H1 (cell line): ENCODE measurements around the gene LBX1. TPM values are rescaled to one million over a fixed set of nuclear protein-coding genes. Genes with fewer than 3 reads are reported as not detected.
A peak's percentile ranks its signal among the peaks of the same experiment; 100 is the strongest.

Experiments used
- CTCF ChIA-PET: fragments of 300-600 bp; sonication (Branson Sonifier 250); formaldehyde crosslinking; loops from one replicate; lab custom pipeline; 2021; ENCODE audit not compliant: partially characterized antibody; lab: Charles Lee
- POLR2A ChIA-PET: fragments of 300-600 bp; sonication (Branson Sonifier 250); formaldehyde crosslinking; loops from one replicate; lab custom pipeline; 2021; ENCODE audit warnings: inconsistent platforms; ENCODE audit not compliant: partially characterized antibody; lab: Charles Lee
- DNase-seq, 2 experiments: peaks; one replicate each; pipeline versions ENCODE4 v3.0.0 to v3.0.0-alpha.2; 2010 to 2022; ENCODE audit warnings: low spot score in 2 of 2, low read depth in 1 of 2, mixed read lengths in 1 of 2
- FAIRE-seq: peaks from 2 replicates; lab custom pipeline; 2011; peaks lifted over from hg19 to GRCh38; lab: Jason Lieb, UNC
- H2AFZ ChIP-seq: 2 replicates; pipeline ENCODE4 v1.8.1; 2012; ENCODE audit warnings: low read length, inconsistent platforms
- H2AK5ac ChIP-seq: 2 replicates; pipeline ENCODE4 v1.6.1; 2013; ENCODE audit warnings: low read depth, low read length
- H2BK120ac ChIP-seq: replicated peaks from 2 replicates; pipeline ENCODE3; 2013; ENCODE audit warnings: low read depth, low read length, inconsistent platforms
- H2BK12ac ChIP-seq: 2 replicates; pipeline ENCODE4 v1.6.1; 2013; ENCODE audit warnings: low read depth, low read length
- H2BK15ac ChIP-seq: 2 replicates; pipeline ENCODE4 v1.6.1; 2013; ENCODE audit warnings: low read length
- H2BK20ac ChIP-seq: 2 replicates; pipeline ENCODE4 v1.6.1; 2013; ENCODE audit warnings: low read length
- H2BK5ac ChIP-seq: 2 replicates; pipeline ENCODE4 v1.6.1; 2013; ENCODE audit warnings: low read depth, low read length
- H3K14ac ChIP-seq: 2 replicates; pipeline ENCODE4 v1.6.1; 2013; ENCODE audit warnings: inconsistent platforms; ENCODE audit not compliant: insufficient read length
- H3K18ac ChIP-seq: 2 replicates; pipeline ENCODE4 v1.6.1; 2013; ENCODE audit warnings: low read length; ENCODE audit errors: extremely low read depth
- H3K23ac ChIP-seq: 2 replicates; pipeline ENCODE4 v1.6.1; 2013; ENCODE audit warnings: inconsistent platforms; ENCODE audit not compliant: insufficient read length
- H3K23me2 ChIP-seq: 2 replicates; pipeline ENCODE4 v1.6.1; 2013; ENCODE audit warnings: low read depth, low read length
- H3K27ac ChIP-seq: 2 replicates; pipeline ENCODE4 v1.6.1; 2011; ENCODE audit warnings: low read depth, low read length, inconsistent platforms
- H3K27me3 ChIP-seq, 4 experiments: replicated peaks in 1 of 4; 1 replicate in 1 of 4; 2 replicates in 3 of 4; pipeline versions ENCODE4 v1.6.1 to v1.8.1; 2011 to 2013; ENCODE audit warnings: low read length in 3 of 4, mild to moderate bottlenecking in 3 of 4, inconsistent platforms in 2 of 4, mixed read lengths in 2 of 4, moderate library complexity in 1 of 4; ENCODE audit not compliant: control insufficient read depth in 3 of 4, insufficient read depth in 3 of 4; ENCODE audit errors: extremely low read depth in 1 of 4
- H3K36me3 ChIP-seq, 4 experiments: 2 replicates each; pipeline versions ENCODE4 v1.6.1 to v1.8.1; 2011 to 2013; ENCODE audit warnings: mild to moderate bottlenecking in 4 of 4, low read length in 3 of 4, moderate library complexity in 2 of 4, control low read depth in 1 of 4, inconsistent platforms in 1 of 4; ENCODE audit not compliant: insufficient read depth in 4 of 4, control insufficient read depth in 2 of 4
- H3K4ac ChIP-seq: replicated peaks from 2 replicates; pipeline ENCODE3; 2013; ENCODE audit warnings: low read length, low read depth, mixed read lengths, inconsistent platforms; ENCODE audit not compliant: insufficient read length
- H3K4me1 ChIP-seq, 4 experiments: replicated peaks in 1 of 4; 1 replicate in 1 of 4; 2 replicates in 3 of 4; pipeline versions ENCODE4 v1.6.1 to v1.8.1; 2011 to 2013; ENCODE audit warnings: low read length in 3 of 4, inconsistent platforms in 2 of 4, mixed read lengths in 1 of 4; ENCODE audit not compliant: insufficient read depth in 4 of 4, control insufficient read depth in 3 of 4
- H3K4me2 ChIP-seq, 2 experiments: 2 replicates each; pipeline versions ENCODE4 v1.6.1 to v1.8.1; 2011 to 2013; ENCODE audit warnings: low read depth in 2 of 2, low read length in 2 of 2, control low read depth in 1 of 2, inconsistent platforms in 1 of 2, mild to moderate bottlenecking in 1 of 2; ENCODE audit not compliant: insufficient read depth in 1 of 2
- H3K4me3 ChIP-seq, 4 experiments: fragments of 200-600, 300-600 bp in 1 of 4; sonication (generic), shearing (Covaris generic), sonication (Bioruptor Twin) in 1 of 4; 2 replicates each; pipeline versions ENCODE4 v1.5.1 to v1.8.1; 2011 to 2016; ENCODE audit warnings: low read length in 4 of 4, low read depth in 3 of 4, control low read depth in 2 of 4, inconsistent platforms in 2 of 4, mild to moderate bottlenecking in 2 of 4, mixed read lengths in 1 of 4, moderate library complexity in 1 of 4; ENCODE audit not compliant: insufficient read depth in 2 of 4; ENCODE audit errors: extremely low read depth in 1 of 4
- H3K56ac ChIP-seq: replicated peaks from 2 replicates; pipeline ENCODE3; 2013; ENCODE audit warnings: low read depth, mild to moderate bottlenecking, mixed read lengths, low read length, inconsistent platforms; ENCODE audit not compliant: insufficient read length
- H3K79me1 ChIP-seq: 2 replicates; pipeline ENCODE4 v1.6.1; 2013; ENCODE audit warnings: low read depth, low read length, control low read depth
- H3K79me2 ChIP-seq, 2 experiments: 2 replicates each; pipeline versions ENCODE4 v1.6.1 to v1.8.1; 2012 to 2013; ENCODE audit warnings: low read length in 2 of 2, mild to moderate bottlenecking in 2 of 2, inconsistent platforms in 1 of 2; ENCODE audit not compliant: insufficient read depth in 2 of 2, control insufficient read depth in 1 of 2
- H3K9ac ChIP-seq, 4 experiments: replicated peaks in 1 of 4; 1 replicate in 1 of 4; 2 replicates in 3 of 4; pipeline versions ENCODE4 v1.6.1 to v1.8.1; 2011 to 2013; ENCODE audit warnings: low read depth in 3 of 4, low read length in 3 of 4, control low read depth in 2 of 4, mild to moderate bottlenecking in 2 of 4, moderate library complexity in 2 of 4, inconsistent platforms in 1 of 4; ENCODE audit errors: extremely low read depth in 1 of 4
- H3K9me3 ChIP-seq, 2 experiments: 2 replicates each; pipeline versions ENCODE4 v1.6.1 to v1.8.1; 2012 to 2013; ENCODE audit warnings: mild to moderate bottlenecking in 2 of 2, moderate library complexity in 2 of 2, control low read depth in 1 of 2, inconsistent platforms in 1 of 2, low read depth in 1 of 2, low read length in 1 of 2, mixed read lengths in 1 of 2; ENCODE audit not compliant: insufficient read depth in 2 of 2
- H4K20me1 ChIP-seq, 2 experiments: replicated peaks in 1 of 2; 2 replicates each; pipeline versions ENCODE3 to v1.8.1; 2011 to 2013; ENCODE audit warnings: inconsistent platforms in 2 of 2, low read length in 2 of 2, mild to moderate bottlenecking in 1 of 2; ENCODE audit not compliant: insufficient read depth in 2 of 2, control insufficient read depth in 1 of 2
- H4K5ac ChIP-seq: 2 replicates; pipeline ENCODE4 v1.6.1; 2013; ENCODE audit warnings: low read length, low read depth, mixed read lengths, inconsistent platforms; ENCODE audit not compliant: insufficient read length
- H4K8ac ChIP-seq: 2 replicates; pipeline ENCODE4 v1.8.0; 2013; ENCODE audit warnings: mild to moderate bottlenecking, moderate library complexity, low read length, inconsistent platforms; ENCODE audit not compliant: insufficient read depth; ENCODE audit errors: extremely low read depth
- H4K91ac ChIP-seq: replicated peaks from 2 replicates; pipeline ENCODE3; 2013; ENCODE audit warnings: low read length, mixed read lengths, inconsistent platforms; ENCODE audit not compliant: insufficient read length
- BRCA1 ChIP-seq: IDR thresholded peaks from 2 replicates; pipeline ENCODE4 v1.6.1; 2012; ENCODE audit warnings: low read depth, low read length, improper control_type of control experiment
- CBX8 ChIP-seq: fragments of 300-800, 300-1000 bp; sonication (generic); IDR thresholded peaks from 2 replicates; pipeline ENCODE4 v1.7.1; 2016; ENCODE audit warnings: low read depth, low read length, borderline replicate concordance
- POLR2A ChIP-seq, 2 experiments: IDR thresholded peaks; 1 replicate in 1 of 2; 2 replicates in 1 of 2; pipeline ENCODE4 v1.6.1; 2011; ENCODE audit warnings: low read depth in 2 of 2, low read length in 2 of 2, mild to moderate bottlenecking in 2 of 2; ENCODE audit errors: control extremely low read depth in 1 of 2
- RAD21 ChIP-seq, 2 experiments: IDR thresholded peaks in 1 of 2; conservative IDR thresholded peaks in 1 of 2; 2 replicates each; pipeline ENCODE4 v1.6.1; 2011; ENCODE audit warnings: low read depth in 2 of 2, low read length in 2 of 2, improper control_type of control experiment in 1 of 2, inconsistent platforms in 1 of 2, mild to moderate bottlenecking in 1 of 2, moderate library complexity in 1 of 2
- SAP30 ChIP-seq: fragments of 300-600 bp; sonication (generic); IDR thresholded peaks from 2 replicates; pipeline ENCODE4 v1.7.1; 2012; ENCODE audit warnings: low read length, moderate library complexity, mild to moderate bottlenecking, inconsistent platforms; ENCODE audit not compliant: insufficient read depth, insufficient replicate concordance
- SIX5 ChIP-seq: IDR thresholded peaks from 2 replicates; pipeline ENCODE4 v1.6.1; 2011; ENCODE audit warnings: mild to moderate bottlenecking, low read depth, low read length
- TEAD4 ChIP-seq: IDR thresholded peaks from 2 replicates; pipeline ENCODE4 v1.6.1; 2012; ENCODE audit warnings: low read depth, low read length, inconsistent platforms, mixed read lengths
- WGBS, 2 experiments: shearing (Covaris generic) in 1 of 2; methylation state at CpG; one replicate each; pipeline versions ENCODE4 v1.1.6 to v1.1.7; 2013 to 2015; ENCODE audit warnings: low lambda C conversion rate in 2 of 2, mixed read lengths in 2 of 2, inconsistent platforms in 1 of 2, low coverage in 1 of 2, missing lambda C conversion rate in 1 of 2; ENCODE audit not compliant: insufficient replicate concordance in 2 of 2, insufficient coverage in 1 of 2, insufficient read length in 1 of 2; ENCODE audit errors: extremely low coverage in 1 of 2, missing lambda C conversion rate in 1 of 2; 5-methylcytosine and 5-hydroxymethylcytosine counted together
- polyA plus RNA-seq, 7 experiments: library from polyadenylated mRNA; depleted of rRNA in 3 of 7; stranded (reverse) in 5 of 7; unstranded in 2 of 7; fragments of >200 nt in 5 of 7; fragments of 200-250 nt in 2 of 7; gene quantifications; 1 replicate in 5 of 7; 2 replicates in 1 of 7; 4 replicates in 1 of 7; pipeline versions ENCODE4 v1.2.1 to v1.2.3, GENCODE V29; 2011 to 2013; ENCODE audit warnings: missing spikeins in 2 of 7, mixed read lengths in 2 of 7
- total RNA-seq: library from RNA; stranded (reverse); fragmentation: NEBNext Ultra II Directional; extraction: Animal tissue kit (Norgen Biotek cat#: 25700); gene quantifications from 2 replicates; pipeline ENCODE4 v1.2.1, GENCODE V29; 2021

The LBX1 gene
- total and polyA plus RNA-seq, 2 of the 8 experiments (the other 6 are each of a cell fraction or from before 2014, with no cell fraction given), result not detected

DNA sequence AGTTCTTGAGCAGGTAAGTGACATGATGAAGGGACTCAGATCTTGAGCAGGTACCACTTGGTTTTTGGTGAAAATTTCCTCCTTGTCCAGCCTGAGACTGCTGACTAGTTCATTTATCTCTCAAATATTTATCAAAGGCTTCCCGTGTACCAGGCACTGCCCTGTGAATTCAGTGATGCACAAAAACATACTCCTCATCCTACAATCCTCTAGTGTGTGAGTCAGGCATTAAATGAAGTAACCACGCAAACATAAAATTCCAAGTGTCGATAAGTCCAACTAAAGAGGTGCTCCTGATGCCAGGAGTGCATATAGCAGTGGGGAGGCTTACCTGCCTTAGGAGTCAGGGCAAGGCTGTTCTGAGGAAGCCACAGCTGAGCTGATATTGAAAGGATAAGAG, 41.5 kb upstream of the LBX1 start:
- no peak overlapping the region for H3K56ac ChIP-seq
- no peak overlapping the region for H3K23ac ChIP-seq
- TF ChIP-seq RAD21 (IDR thresholded peaks at IDR 0.05 in 1 of 2, conservative IDR thresholded peaks at IDR 0.05 in 1 of 2; ENCODE audit: low read depth in 2 of 2, low read length in 2 of 2) (no peak), SAP30 (no peak), BRCA1 (no peak), TEAD4 (no peak), SIX5 (no peak), POLR2A (IDR thresholded peaks at IDR 0.05; ENCODE audit: control extremely low read depth in 1 of 2, low read depth in 2 of 2, low read length in 2 of 2) (no peak), CBX8 (no peak)
- no peaks in the 10 kb centered on the region; a peak in 2 of 7 replicates for H3K27me3 ChIP-seq
- peak overlapping the region; percentile 39; the same call in 1 of the 2 replicates for H2AK5ac ChIP-seq
- H2BK120ac ChIP-seq, result no peak overlapping the region
- no peak for FAIRE-seq
- no peak overlapping the region for H3K18ac ChIP-seq
- H3K4me2 ChIP-seq, result no peak overlapping the region
- no peak overlapping the region for H2AFZ ChIP-seq
- H3K4me3 ChIP-seq, result no peak overlapping the region
- no peak overlapping the region for H3K14ac ChIP-seq
- no peaks in the 10 kb centered on the region for H3K79me1 ChIP-seq
- no peak for DNase-seq
- no peak overlapping the region for H3K4ac ChIP-seq
- H3K27ac ChIP-seq, result no peak overlapping the region
- CTCF ChIA-PET, result interaction anchor here (0.9 to 27.0 kb wide), 9 partner anchors 8 to 56 kb away, joined by 3 to 317 read pairs (median 10); no protein-coding TSS in a partner anchor
- H2BK15ac ChIP-seq, result peak overlapping the region; percentile 81; the same call in 1 of the 2 replicates
- H4K20me1 ChIP-seq, result no peaks in the 10 kb centered on the region
- no peak overlapping the region for H3K9ac ChIP-seq
- peaks cover 2% of the 10 kb centered on the region for H3K23me2 ChIP-seq
- H2BK12ac ChIP-seq, result peak overlapping the region; percentile 80; the same call in 1 of the 2 replicates
- H3K79me2 ChIP-seq, result no peaks in the 10 kb centered on the region
- peaks cover 4 to 19% (median 13%) of the 10 kb centered on the region in 4 experiments for H3K4me1 ChIP-seq
- no peak overlapping the region for H2BK5ac ChIP-seq
- no peak overlapping the region for H4K5ac ChIP-seq
- WGBS, 2 experiments, result 96% methylated on average over 3 of the region's 3 CpGs; no CpG with 5 or more reads in 1 of the 2 experiments
- no peak overlapping the region for H4K8ac ChIP-seq
- no peak overlapping the region for H4K91ac ChIP-seq
- no peaks in the 10 kb centered on the region for H3K9me3 ChIP-seq
- H3K36me3 ChIP-seq, result no peaks in the 10 kb centered on the region
- H2BK20ac ChIP-seq, result no peak overlapping the region
- POLR2A ChIA-PET, result interaction anchor here (1.4 kb wide), 1 partner anchor 12 kb away, joined by 4 read pairs; no protein-coding TSS in a partner anchor
